IMR-90 (cell line): ENCODE measurements around the gene KCNK4. TPM values are rescaled to one million over a fixed set of nuclear protein-coding genes. Genes with fewer than 3 reads are reported as not detected.

Experiments used
- ATAC-seq: fragments of 200-7000 bp; cut with Tn5 transposase; 2 replicates; pipeline ENCODE4 v1.9.1; 2020; ENCODE audit warnings: low read depth, mild to moderate bottlenecking, moderate library complexity
- BruUV-seq: library from RNA; stranded (reverse); fragments of 400-500 nt; replicated peaks from 2 replicates; lab custom pipeline; 2021; lab: Mats Ljungman, UMichigan
- CTCF ChIA-PET: fragments of 300-600 bp; formaldehyde crosslinking; extraction: SDS; loops from one replicate; lab custom pipeline; 2021; ENCODE audit warnings: antibody characterized with exemption; lab: Yijun Ruan, JAX
- POLR2A ChIA-PET: fragments of 300-600 bp; sonication (Branson Sonifier 250); formaldehyde crosslinking; loops from one replicate; lab custom pipeline; 2022; ENCODE audit warnings: antibody characterized with exemption; ENCODE audit not compliant: unreplicated experiment; lab: Charles Lee
- DNase-seq: peaks from one replicate; pipeline ENCODE4 v3.0.0; 2013
- H2AFZ ChIP-seq: replicated peaks from 2 replicates; pipeline ENCODE3; 2013; ENCODE audit warnings: low read length, mild to moderate bottlenecking; ENCODE audit not compliant: poor library complexity
- H2AK5ac ChIP-seq: 2 replicates; pipeline ENCODE4 v1.6.1; 2013; ENCODE audit warnings: low read depth, low read length, inconsistent platforms
- H2AK9ac ChIP-seq: replicated peaks from 2 replicates; pipeline ENCODE3; 2013; ENCODE audit warnings: mild to moderate bottlenecking, low read depth, low read length, moderate library complexity; ENCODE audit not compliant: poor library complexity
- H2BK120ac ChIP-seq: 2 replicates; pipeline ENCODE4 v1.6.1; 2013; ENCODE audit warnings: low read depth, low read length, inconsistent platforms
- H2BK15ac ChIP-seq: 3 replicates; pipeline ENCODE4 v1.6.1; 2013; ENCODE audit warnings: low read depth, low read length, inconsistent platforms
- H2BK20ac ChIP-seq: 2 replicates; pipeline ENCODE4 v1.6.1; 2013; ENCODE audit warnings: low read depth, mild to moderate bottlenecking, inconsistent platforms, low read length, moderate library complexity
- H2BK5ac ChIP-seq: 2 replicates; pipeline ENCODE4 v1.6.1; 2013; ENCODE audit warnings: mild to moderate bottlenecking, low read depth, low read length, inconsistent platforms; ENCODE audit not compliant: poor library complexity, severe bottlenecking
- H3K14ac ChIP-seq: replicated peaks from 2 replicates; pipeline ENCODE4 v1.6.1; 2013; ENCODE audit warnings: low read depth, low read length, inconsistent platforms
- H3K18ac ChIP-seq: 2 replicates; pipeline ENCODE4 v1.6.1; 2013; ENCODE audit warnings: low read depth, low read length, control low read depth
- H3K23ac ChIP-seq: 2 replicates; pipeline ENCODE4 v1.6.1; 2013; ENCODE audit warnings: low read depth, low read length, inconsistent platforms
- H3K27ac ChIP-seq: 2 replicates; pipeline ENCODE4 v1.5.1; 2013; ENCODE audit warnings: mild to moderate bottlenecking, control low read depth, low read length; ENCODE audit not compliant: insufficient read depth
- H3K27me3 ChIP-seq: 2 replicates; pipeline ENCODE4 v1.6.1; 2013; ENCODE audit warnings: low read length; ENCODE audit not compliant: control insufficient read depth, insufficient read depth
- H3K36me3 ChIP-seq: 2 replicates; pipeline ENCODE4 v1.6.1; 2013; ENCODE audit warnings: low read length, mixed read lengths; ENCODE audit not compliant: control insufficient read depth, insufficient read depth
- H3K4ac ChIP-seq: 2 replicates; pipeline ENCODE4 v1.6.1; 2013; ENCODE audit warnings: low read depth, low read length, inconsistent platforms
- H3K4me1 ChIP-seq: 2 replicates; pipeline ENCODE4 v1.6.1; 2013; ENCODE audit warnings: low read length, mixed read lengths; ENCODE audit not compliant: control insufficient read depth, insufficient read depth
- H3K4me2 ChIP-seq: 2 replicates; pipeline ENCODE4 v1.6.1; 2013; ENCODE audit warnings: low read depth, mild to moderate bottlenecking, control low read depth, low read length, moderate library complexity
- H3K4me3 ChIP-seq: 2 replicates; pipeline ENCODE4 v1.5.1; 2013; ENCODE audit warnings: low read depth, mild to moderate bottlenecking, control low read depth, low read length, moderate library complexity; ENCODE audit not compliant: insufficient read depth
- H3K56ac ChIP-seq: 2 replicates; pipeline ENCODE4 v1.6.1; 2013; ENCODE audit warnings: low read length, inconsistent platforms; ENCODE audit not compliant: insufficient read depth; ENCODE audit errors: extremely low read depth
- H3K79me1 ChIP-seq, 2 experiments: 2 replicates each; pipeline ENCODE4 v1.6.1; 2013; ENCODE audit warnings: low read length in 2 of 2, inconsistent platforms in 1 of 2, low read depth in 1 of 2
- H3K9ac ChIP-seq: 2 replicates; pipeline ENCODE4 v1.6.1; 2013; ENCODE audit warnings: low read depth, low read length, control low read depth
- H3K9me1 ChIP-seq: 2 replicates; pipeline ENCODE4 v1.6.1; 2013; ENCODE audit warnings: low read length, inconsistent platforms; ENCODE audit not compliant: insufficient read depth
- H3K9me3 ChIP-seq: 2 replicates; pipeline ENCODE4 v1.6.1; 2013; ENCODE audit warnings: low read length; ENCODE audit not compliant: control insufficient read depth, insufficient read depth
- H4K20me1 ChIP-seq: 2 replicates; pipeline ENCODE4 v1.6.1; 2013; ENCODE audit warnings: low read length, inconsistent platforms; ENCODE audit not compliant: insufficient read depth
- H4K5ac ChIP-seq: 2 replicates; pipeline ENCODE4 v1.6.1; 2013; ENCODE audit warnings: mild to moderate bottlenecking, low read depth, low read length, control low read depth
- H4K8ac ChIP-seq, 2 experiments: 2 replicates each; pipeline ENCODE4 v1.6.1; 2013; ENCODE audit warnings: low read depth in 2 of 2, low read length in 2 of 2, control low read depth in 1 of 2, inconsistent platforms in 1 of 2
- H4K91ac ChIP-seq: 2 replicates; pipeline ENCODE4 v1.6.1; 2013; ENCODE audit warnings: low read depth, low read length, inconsistent platforms; ENCODE audit not compliant: insufficient read depth
- BHLHE40 ChIP-seq: fragments of 150-350 bp; IDR thresholded peaks from 2 replicates; pipeline ENCODE4 v1.6.1; 2016; ENCODE audit warnings: mild to moderate bottlenecking, low read depth, low read length
- CHD1 ChIP-seq: IDR thresholded peaks from 2 replicates; pipeline ENCODE4 v1.6.1; 2012; ENCODE audit warnings: low read depth, low read length, improper control_type of control experiment
- MXI1 ChIP-seq: IDR thresholded peaks from 2 replicates; pipeline ENCODE4 v1.6.1; 2012; ENCODE audit warnings: low read depth, mild to moderate bottlenecking, low read length, moderate library complexity, borderline replicate concordance
- POLR2A ChIP-seq: IDR thresholded peaks from 2 replicates; pipeline ENCODE4 v1.6.1; 2012; ENCODE audit warnings: mild to moderate bottlenecking, low read depth, low read length
- RCOR1 ChIP-seq: IDR thresholded peaks from 2 replicates; pipeline ENCODE4 v1.6.1; 2012; ENCODE audit warnings: mild to moderate bottlenecking, low read length, improper control_type of control experiment; ENCODE audit not compliant: insufficient replicate concordance
- WGBS, 2 experiments: methylation state at CpG; one replicate each; pipeline versions ENCODE4 v1.1.5 to v1.1.7; 2013; ENCODE audit warnings: missing lambda C conversion rate in 2 of 2; ENCODE audit not compliant: insufficient read length in 1 of 2; ENCODE audit errors: extremely low coverage in 2 of 2; 5-methylcytosine and 5-hydroxymethylcytosine counted together
- dilution Hi-C: fragments of 300-500 bp; cut with HindIII; formaldehyde crosslinking; loops from one replicate; pipeline ENCODE4 v1.14.3; 2018; ENCODE audit warnings: low sequenced_read_pairs; ENCODE audit not compliant: unreplicated experiment
- in situ Hi-C: fragments of 300-500 bp; cut with MboI; formaldehyde crosslinking; loops from 3 replicates; pipeline ENCODE4 v1.14.3; 2019; ENCODE audit warnings: low sequenced_read_pairs, inconsistent platforms, mixed read lengths
- intact Hi-C: fragments of 100-400 bp; cut with micrococcal nuclease; formaldehyde crosslinking; loops from 2 replicates; pipeline ENCODE4 v1.10.0; 2022
- polyA plus RNA-seq, 3 experiments: library from polyadenylated mRNA; depleted of rRNA; stranded (reverse); fragments of >200 nt; gene quantifications; 2 replicates each; pipeline ENCODE4 v1.2.3, GENCODE V29; 2012; ENCODE audit warnings: low replicate concordance in 1 of 3
- total RNA-seq: library from RNA; depleted of rRNA; stranded (reverse); fragments of >200 nt; gene quantifications from 2 replicates; pipeline ENCODE4 v1.2.3, GENCODE V29; 2012

KCNK4 gene
- total and polyA plus RNA-seq, 2 of the 4 experiments (the other 2 are of a cell fraction), result not detected

DNA sequence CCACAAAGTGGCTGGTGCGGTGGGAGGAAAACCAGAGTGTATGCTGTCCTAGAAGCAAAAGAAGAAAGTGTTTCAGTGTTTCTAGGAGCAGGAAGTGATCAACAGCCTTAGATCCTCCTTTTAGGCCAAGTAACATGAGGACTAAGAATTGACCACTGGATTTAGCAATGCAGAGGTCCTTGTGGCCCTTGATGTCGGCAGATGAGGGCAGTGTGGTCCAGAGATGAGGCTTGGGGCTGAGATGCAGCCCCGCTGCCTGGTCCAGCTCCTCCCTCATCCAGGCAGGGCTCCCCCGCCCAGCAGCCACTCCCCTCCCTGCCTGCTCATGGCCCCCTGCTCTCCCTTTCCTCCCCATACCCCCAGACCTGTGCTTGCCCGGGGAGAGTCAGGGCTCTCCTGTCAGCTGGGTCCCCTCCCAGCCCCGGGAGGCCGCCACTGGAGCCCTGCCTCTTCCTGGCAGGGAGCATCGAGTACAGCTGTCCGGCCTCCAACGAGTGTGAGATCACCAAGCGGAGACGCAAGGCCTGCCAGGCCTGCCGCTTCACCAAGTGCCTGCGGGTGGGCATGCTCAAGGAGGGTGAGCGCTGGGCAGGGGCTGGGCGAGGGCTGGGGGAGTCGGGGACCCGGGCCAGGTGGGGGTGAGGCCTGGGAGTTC lies 22.5 kb downstream of the KCNK4 start:
- no peaks in the 10 kb centered on the region for H4K20me1 ChIP-seq
- H3K18ac ChIP-seq, result no peak overlapping the region
- no peak overlapping the region for H2AFZ ChIP-seq
- no peak overlapping the region for H3K9ac ChIP-seq
- H2BK120ac ChIP-seq, result no peak overlapping the region
- no peak overlapping the region for H4K8ac ChIP-seq
- H3K23ac ChIP-seq, result no peak overlapping the region
- H3K4me1 ChIP-seq, result no peaks in the 10 kb centered on the region
- no peaks in the 10 kb centered on the region for H3K9me3 ChIP-seq
- TF ChIP-seq RCOR1 (no peak), CHD1 (no peak), BHLHE40 (no peak), MXI1 (no peak), POLR2A (no peak)
- 63% methylated on average over 3 of the region's 18 CpGs; no CpG with 5 or more reads in 1 of the 2 experiments for WGBS, 2 experiments
- H2BK20ac ChIP-seq, result no peak overlapping the region
- H2BK5ac ChIP-seq, result no peak overlapping the region
- H4K5ac ChIP-seq, result no peak overlapping the region
- no peak overlapping the region for H3K4ac ChIP-seq
- H3K9me1 ChIP-seq, result no peaks in the 10 kb centered on the region
- H3K27me3 ChIP-seq, result no peaks in the 10 kb centered on the region
- H2AK9ac ChIP-seq, result peak overlapping the region; percentile 65
- H3K36me3 ChIP-seq, result peaks cover 12% of the 10 kb centered on the region; the same call in 1 of the 2 replicates
- intact Hi-C loops (no loop called here), dilution Hi-C loops (no loop called here), in situ Hi-C loops (no loop called here)
- no peak overlapping the region for H3K56ac ChIP-seq
- no TSS peak for BruUV-seq
- H3K14ac ChIP-seq, result no peak overlapping the region
- H4K91ac ChIP-seq, result no peak overlapping the region
- no peak overlapping the region for H2BK15ac ChIP-seq
- no peak overlapping the region for H3K4me3 ChIP-seq
- ChIA-PET CTCF (no interaction called here), POLR2A (no interaction called here)
- H3K79me1 ChIP-seq, result peaks cover 5 to 32% of the 10 kb centered on the region in 2 experiments
- no peak for DNase-seq
- ATAC-seq, result no peak
- H3K27ac ChIP-seq, result no peak overlapping the region
- H3K4me2 ChIP-seq, result no peak overlapping the region
- no peak overlapping the region for H2AK5ac ChIP-seq
